HG02852 (cell line): ENCODE results near the gene EZR.

Source experiments
- ATAC-seq: cut with Tn5 transposase; IDR thresholded peaks from one replicate; pipeline ENCODE4 v1.9.1; 2021; ENCODE audit warnings: mild to moderate bottlenecking, moderate library complexity; ENCODE audit not compliant: unreplicated experiment

Gene EZR

GRCh38 chr6:158764183-158764849 lies 54.9 kb downstream of the EZR start:
- no peak for ATAC-seq

GRCh38 chr6:158763434-158764182 lies 55.6 kb downstream of the EZR start:
- no peak for ATAC-seq

GRCh38 chr6:158762787-158763433 lies 56.3 kb downstream of the EZR start:
- no peak for ATAC-seq

DNA sequence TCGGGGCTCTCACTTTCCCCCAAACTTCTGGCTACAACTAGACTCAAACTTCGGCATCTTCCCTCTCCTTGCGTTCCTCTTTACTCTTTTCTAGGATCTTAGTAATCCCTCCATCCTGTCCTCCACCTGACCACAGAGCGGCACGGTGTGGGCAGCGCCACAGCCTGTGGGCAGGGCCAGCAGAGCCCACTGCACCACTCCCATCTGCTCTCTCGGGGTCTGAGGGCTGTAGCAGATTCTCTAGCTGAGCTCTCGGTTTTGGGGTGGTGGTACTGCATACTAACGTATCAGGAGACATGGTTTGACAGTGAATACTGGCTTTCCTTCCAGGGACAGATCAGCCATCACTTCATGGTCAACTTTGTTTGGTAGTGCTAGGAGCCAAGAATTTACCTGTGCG lies 57.4 kb downstream of the EZR start:
- ATAC-seq, result no peak

GRCh38 chr6:158760618-158761250 lies 58.4 kb downstream of the EZR start:
- ATAC-seq, result no peak

GRCh38 chr6:158759966-158760617 lies 59.1 kb downstream of the EZR start:
- ATAC-seq, result no peak

DNA sequence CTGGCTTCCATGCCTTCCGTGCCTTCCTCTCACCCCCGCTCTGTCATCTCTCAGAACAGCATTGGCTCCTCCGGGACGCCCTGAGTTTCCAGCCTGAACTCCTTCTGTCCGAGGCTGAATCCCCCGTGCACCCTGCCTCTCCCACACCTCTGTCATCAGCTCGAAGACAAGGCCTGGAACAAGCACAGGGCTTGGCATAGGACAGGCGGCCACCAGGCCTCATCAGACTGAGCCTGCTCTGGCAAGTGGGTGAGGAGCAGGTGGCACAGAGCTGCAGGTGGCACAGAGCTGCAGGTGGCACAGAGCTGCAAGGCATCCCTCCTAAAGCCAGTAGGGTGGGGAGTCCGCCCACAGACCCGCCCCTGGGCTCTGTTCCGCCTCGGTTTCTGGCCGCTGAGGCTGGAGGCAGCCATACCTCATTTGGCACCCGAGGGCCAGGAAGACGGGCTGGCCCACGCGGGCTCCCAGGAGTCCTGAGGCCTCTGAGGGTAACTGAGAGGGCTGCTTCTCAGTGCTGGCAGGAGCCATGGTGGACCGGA lies 60.2 kb downstream of the EZR start:
- no peak for ATAC-seq

- no peak for ATAC-seq
Measured at GRCh38 chr6:158758451-158758860, 60.7 kb downstream of the EZR start.

- ATAC-seq, result no peak
Measured at GRCh38 chr6:158757753-158758090, 61.4 kb downstream of the EZR start.

- no peak for ATAC-seq
Measured at GRCh38 chr6:158756977-158757752, 62.0 kb downstream of the EZR start.

DNA sequence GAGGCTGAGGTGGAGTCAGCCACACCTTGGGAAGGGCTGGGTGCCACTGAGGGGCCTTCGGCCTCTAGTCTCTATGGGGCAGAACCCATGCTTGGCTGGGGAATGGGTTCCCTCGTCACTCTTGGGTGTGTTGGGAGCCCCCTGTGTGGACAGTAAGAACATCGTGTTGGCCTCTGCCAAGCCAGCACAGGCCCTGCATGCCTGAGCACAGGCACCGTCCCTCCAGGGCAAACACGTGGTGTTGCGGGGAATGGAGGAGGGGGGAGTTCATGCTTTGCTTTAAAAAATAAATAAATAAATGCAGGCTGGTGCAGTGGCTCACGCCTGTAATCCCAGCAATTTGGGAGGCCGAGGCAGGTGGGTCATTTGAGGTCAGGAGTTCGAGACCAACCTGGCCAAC lies 63.0 kb downstream of the EZR start:
- ATAC-seq, result no peak

- no peak for ATAC-seq
Measured at GRCh38 chr6:158755636-158756035, 63.5 kb downstream of the EZR start.

- no peak for ATAC-seq
Measured at GRCh38 chr6:158754738-158755137, 64.4 kb downstream of the EZR start.

- no peak for ATAC-seq
Measured at GRCh38 chr6:158753811-158754210, 65.4 kb downstream of the EZR start.

DNA sequence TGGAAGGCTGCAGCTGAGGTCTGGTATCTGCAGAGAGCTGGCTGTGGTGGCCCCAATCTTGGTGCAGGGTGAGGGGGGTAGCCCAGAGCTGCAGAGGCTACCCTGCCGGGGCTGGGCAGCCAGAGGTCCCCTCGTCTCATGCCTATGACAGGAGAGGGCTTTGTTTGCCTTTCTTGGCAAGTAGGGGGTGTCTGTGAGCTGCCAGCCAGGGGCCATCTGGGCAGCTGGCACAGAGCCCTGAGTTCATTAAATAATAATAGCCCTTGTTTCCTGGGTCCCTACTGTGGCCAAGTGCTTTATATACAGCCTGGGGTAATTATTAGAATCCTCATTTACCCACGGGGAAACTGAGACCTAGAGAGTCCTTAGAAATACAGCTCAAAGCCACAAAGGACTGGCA lies 66.6 kb downstream of the EZR start:
- no peak for ATAC-seq

DNA sequence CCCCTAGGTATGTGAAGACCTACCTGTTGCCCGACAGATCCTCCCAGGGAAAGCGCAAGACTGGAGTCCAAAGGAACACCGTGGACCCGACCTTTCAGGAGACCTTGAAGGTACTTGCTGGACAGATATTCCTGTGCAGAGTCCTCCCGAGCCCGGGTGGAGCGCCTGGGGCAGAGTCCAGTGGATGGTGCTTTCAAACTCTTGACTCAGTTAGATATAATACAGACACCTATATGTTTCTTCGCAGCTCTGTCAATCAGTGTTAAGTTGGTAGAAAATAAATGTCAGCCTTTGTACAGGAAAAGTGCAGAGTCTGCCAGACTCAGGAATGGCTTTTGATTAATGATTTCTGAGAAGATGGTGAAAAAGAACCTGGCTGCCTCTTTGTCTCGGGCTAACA lies 67.2 kb downstream of the EZR start:
- no peak for ATAC-seq

- ATAC-seq, result no peak
Measured at GRCh38 chr6:158751224-158751623, 67.9 kb downstream of the EZR start.

DNA sequence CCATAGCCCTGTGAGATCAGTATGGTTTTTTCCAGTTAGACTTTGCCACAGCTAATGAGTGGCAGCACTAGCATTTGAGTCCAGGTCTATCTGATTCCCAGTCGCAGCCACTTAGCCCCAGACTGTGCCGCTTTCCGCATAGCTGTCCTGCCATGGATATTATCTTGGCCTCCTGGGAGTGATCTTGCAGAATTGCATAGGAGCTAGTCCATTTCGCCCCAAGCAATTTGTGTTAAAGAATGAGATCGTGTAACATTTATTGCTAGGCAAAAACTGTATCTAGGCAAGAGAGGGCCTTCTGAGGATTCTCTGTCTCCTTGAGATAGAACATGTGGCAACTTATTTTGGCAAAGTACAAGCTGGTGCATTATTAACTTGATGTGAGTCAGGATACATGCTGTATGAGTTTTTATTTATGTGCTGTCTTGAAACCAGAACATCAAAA lies 74.2 kb downstream of the EZR start:
- no peak for ATAC-seq

DNA sequence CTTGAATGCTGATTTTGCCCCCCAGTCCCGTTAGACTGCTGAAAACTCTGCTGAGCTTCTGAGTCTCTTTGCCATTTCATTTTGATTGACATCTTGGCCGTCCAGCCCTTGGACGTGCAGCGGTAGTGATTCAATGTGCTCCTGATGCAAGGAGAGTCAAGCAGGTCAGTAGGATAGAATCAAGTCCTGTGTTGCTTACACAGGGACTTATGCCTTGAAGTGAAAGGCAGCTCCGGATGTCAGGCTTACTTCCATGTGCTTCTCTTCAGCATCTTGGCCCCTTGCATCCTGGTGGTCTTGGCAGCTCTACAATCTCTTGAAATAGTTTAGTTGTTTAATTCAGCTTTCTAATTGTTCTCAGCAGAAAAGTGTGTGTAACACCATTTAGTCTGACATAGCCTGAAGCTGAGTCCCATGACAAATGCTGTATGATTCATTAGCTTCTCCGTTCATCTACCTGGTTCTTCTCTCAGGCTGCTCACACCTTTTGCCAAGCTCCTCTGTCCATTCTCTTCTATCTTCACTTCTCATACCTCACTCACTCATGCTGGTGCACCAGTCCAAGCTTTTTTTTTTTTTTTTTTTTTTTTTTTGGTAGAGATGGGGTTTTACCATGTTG lies 76.0 kb downstream of the EZR start:
- ATAC-seq, result no peak

DNA sequence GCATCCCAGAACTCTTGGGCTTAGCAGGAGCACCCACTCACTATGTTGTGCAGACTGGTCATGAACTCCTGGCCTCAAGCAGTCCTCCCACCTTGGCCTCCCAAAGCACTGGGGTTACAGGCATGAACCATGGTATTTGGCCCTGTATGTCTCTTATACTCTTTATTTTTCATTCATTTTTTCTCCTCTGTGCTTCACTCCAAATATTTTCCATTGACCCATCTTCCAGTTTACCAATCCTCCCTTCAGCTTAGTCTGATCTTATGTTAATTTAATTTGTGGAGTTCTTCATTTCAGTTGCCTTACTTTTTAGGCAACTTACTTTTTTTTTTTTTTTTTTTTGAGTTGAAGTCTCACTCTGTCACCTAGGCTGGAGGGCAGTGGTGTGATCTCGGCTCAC lies 79.5 kb downstream of the EZR start:
- no peak for ATAC-seq
